ENCODE measurements around the gene PRLHR. TPM values are rescaled to one million over a fixed set of nuclear protein-coding genes. Genes with fewer than 3 reads are reported as not detected.

PRLHR gene
- total RNA-seq, 1 donor from 2014 or later, result not detected

GRCh38 chr10:118594392-118595063 is 920 bp downstream of the PRLHR start:
- FAIRE-seq, result no peak
- H3K4me3 ChIP-seq (ENCODE audit: low read depth, low read length), result no peak overlapping the region
- DNase-seq (ENCODE audit: low read depth), result peak; percentile 17
- H3K36me3 ChIP-seq (ENCODE audit: control insufficient read depth, insufficient read depth, low read length), result no peaks in the 10 kb centered on the region
- peak; percentile 18 for TF ChIP-seq CTCF (IDR thresholded peaks at IDR 0.05; ENCODE audit: insufficient read depth, low read length, severe bottlenecking)
- H3K27me3 ChIP-seq (ENCODE audit: control insufficient read depth, insufficient read depth, low read length), result peaks cover 18% of the 10 kb centered on the region

GRCh38 chr10:118592675-118593330 is 2.6 kb downstream of the PRLHR start:
- no peak for TF ChIP-seq CTCF (IDR thresholded peaks at IDR 0.05; ENCODE audit: insufficient read depth, low read length, severe bottlenecking)
- no peak overlapping the region for H3K4me3 ChIP-seq (ENCODE audit: low read depth, low read length)
- H3K36me3 ChIP-seq (ENCODE audit: control insufficient read depth, insufficient read depth, low read length), result no peaks in the 10 kb centered on the region
- peaks cover 21% of the 10 kb centered on the region for H3K27me3 ChIP-seq (ENCODE audit: control insufficient read depth, insufficient read depth, low read length)
- no peak for FAIRE-seq
- no peak for DNase-seq (ENCODE audit: low read depth)

GRCh38 chr10:118590334-118590733 is 5.1 kb downstream of the PRLHR start:
- H3K27me3 ChIP-seq (ENCODE audit: control insufficient read depth, insufficient read depth, low read length), result peaks cover 11% of the 10 kb centered on the region

GRCh38 chr10:118587881-118588651 is 7.4 kb downstream of the PRLHR start:
- H3K36me3 ChIP-seq (ENCODE audit: control insufficient read depth, insufficient read depth, low read length), result no peaks in the 10 kb centered on the region
- TF ChIP-seq CTCF (IDR thresholded peaks at IDR 0.05; ENCODE audit: insufficient read depth, low read length, severe bottlenecking), result no peak
- DNase-seq (ENCODE audit: low read depth), result no peak
- FAIRE-seq, result no peak
- peaks cover 6% of the 10 kb centered on the region for H3K27me3 ChIP-seq (ENCODE audit: control insufficient read depth, insufficient read depth, low read length)
- H3K4me3 ChIP-seq (ENCODE audit: low read depth, low read length), result no peak overlapping the region

More at GRCh38 chr10:118590334-118590733, 5.1 kb downstream of the PRLHR start:
- peak; percentile 55 for DNase-seq (ENCODE audit: low read depth)
- H3K4me3 ChIP-seq (ENCODE audit: low read depth, low read length), result no peak overlapping the region
- no peak for TF ChIP-seq CTCF (IDR thresholded peaks at IDR 0.05; ENCODE audit: insufficient read depth, low read length, severe bottlenecking)
- H3K36me3 ChIP-seq (ENCODE audit: control insufficient read depth, insufficient read depth, low read length), result no peaks in the 10 kb centered on the region
- FAIRE-seq, result no peak

- no peak for DNase-seq (ENCODE audit: low read depth)
- Histone ChIP-seq H3K36me3 (ENCODE audit: control insufficient read depth, insufficient read depth, low read length) (no peaks in the 10 kb centered on the region), H3K4me3 (ENCODE audit: low read depth, low read length) (no peak overlapping the region), H3K27me3 (ENCODE audit: control insufficient read depth, insufficient read depth, low read length) (peaks cover 6% of the 10 kb centered on the region)
- no peak for TF ChIP-seq CTCF (IDR thresholded peaks at IDR 0.05; ENCODE audit: insufficient read depth, low read length, severe bottlenecking)
- no peak for FAIRE-seq
Measured at GRCh38 chr10:118586911-118587310, 8.5 kb downstream of the PRLHR start.
